Right lobe of liver (tissue), 4 donors: ENCODE measurements around the gene ATG101.

ENCODE experiments used
- CTCF ChIP-seq, 4 donors: fragments of 200-600 bp in 3 of 4; fragments of 450-650 bp in 1 of 4; IDR thresholded peaks; one replicate each; pipeline versions ENCODE4 v1.5.1 to v1.8.0; 2016 to 2022; ENCODE audit warnings: antibody characterized with exemption in 4 of 4, mild to moderate bottlenecking in 2 of 4
- POLR2A ChIP-seq: fragments of 450-650 bp; IDR thresholded peaks from one replicate; pipeline ENCODE4 v1.6.1; 2017; ENCODE audit warnings: antibody characterized with exemption, mild to moderate bottlenecking
- donor health status: DM: no; HTN: no; CAD: no.
- donor health status: DM: no; HTN: no; CAD: no.
- donor health status: DM: no; HTN: yes; CAD: no.

GRCh38 chr12:52063981-52064649 is 5.7 kb upstream of the ATG101 start:
- TF ChIP-seq CTCF (IDR thresholded peaks at IDR 0.05) (no peak), POLR2A (no peak)
